MCF 10A (cell line): ENCODE results near the gene HS6ST1. TPM values are rescaled to one million over a fixed set of nuclear protein-coding genes. Genes with fewer than 3 reads are reported as not detected.

Source experiments
- BruUV-seq: library from RNA; stranded (reverse); fragments of 400-500 nt; replicated peaks from 2 replicates; lab custom pipeline; 2021; lab: Mats Ljungman, UMichigan
- CTCF ChIA-PET: fragments of 300-600 bp; sonication (Branson Sonifier 250); formaldehyde crosslinking; extraction: SDS; loops from one replicate; lab custom pipeline; 2021; ENCODE audit warnings: antibody characterized with exemption, inconsistent platforms; lab: Yijun Ruan, JAX
- POLR2A ChIA-PET: fragments of 300-600, 350-650 bp; sonication (Branson Sonifier 250); formaldehyde crosslinking; extraction: SDS; loops from one replicate; lab custom pipeline; 2020; ENCODE audit warnings: antibody characterized with exemption, inconsistent platforms; lab: Yijun Ruan, JAX
- DNase-seq: peaks from one replicate; pipeline ENCODE4 v3.0.0-alpha.2; 2018; ENCODE audit not compliant: unreplicated experiment
- H3K27ac Mint-ChIP-seq: one replicate; pipeline ENCODE4 v1.8.0; 2022; ENCODE audit warnings: mild to moderate bottlenecking, low read depth, mixed read lengths; ENCODE audit not compliant: unreplicated experiment
- H3K27me3 Mint-ChIP-seq: one replicate; pipeline ENCODE4 v1.8.0; 2022; ENCODE audit warnings: mixed read lengths; ENCODE audit not compliant: insufficient read depth, unreplicated experiment
- H3K36me3 Mint-ChIP-seq: one replicate; pipeline ENCODE4 v1.8.0; 2022; ENCODE audit warnings: mild to moderate bottlenecking, moderate library complexity, mixed read lengths; ENCODE audit not compliant: insufficient read depth, unreplicated experiment
- H3K4me1 Mint-ChIP-seq: one replicate; pipeline ENCODE4 v1.8.0; 2022; ENCODE audit warnings: mixed read lengths; ENCODE audit not compliant: insufficient read depth, unreplicated experiment
- H3K4me3 Mint-ChIP-seq: one replicate; pipeline ENCODE4 v1.8.0; 2022; ENCODE audit warnings: mild to moderate bottlenecking, moderate library complexity, mixed read lengths; ENCODE audit not compliant: unreplicated experiment
- H3K9me3 Mint-ChIP-seq: one replicate; pipeline ENCODE4 v1.8.0; 2022; ENCODE audit warnings: mixed read lengths; ENCODE audit not compliant: unreplicated experiment
- intact Hi-C: fragments of 100-400 bp; cut with micrococcal nuclease; formaldehyde crosslinking; loops from 2 replicates; pipeline ENCODE4 v1.14.1; 2022
- total RNA-seq: library from RNA; stranded (reverse); gene quantifications from 2 replicates; pipeline ENCODE4 v1.2.3, GENCODE V29; 2022
- TF ChIP-seq, protein P1 (sequence below): fragments of 200-600 bp; IDR thresholded peaks from one replicate; pipeline ENCODE4 v1.8.0; 2022; ENCODE audit warnings: antibody characterized with exemption, mild to moderate bottlenecking; ENCODE audit not compliant: unreplicated experiment

HS6ST1 gene
- total RNA-seq, 1 experiment from 2014 or later = 9.6 TPM

- no peak overlapping the region for H3K4me3 Mint-ChIP-seq
- no TSS peak for BruUV-seq
- peaks cover 9% of the 10 kb centered on the region for H3K36me3 Mint-ChIP-seq
- H3K27ac Mint-ChIP-seq = no peak overlapping the region
- peaks cover 5% of the 10 kb centered on the region for H3K9me3 Mint-ChIP-seq
- DNase-seq = no peak
- ChIA-PET POLR2A (no interaction called here), CTCF (interaction anchor here (0.7 kb wide), 1 partner anchor 27 kb away, joined by 4 read pairs; no protein-coding TSS in a partner anchor)
- TF ChIP-seq, protein P1, sequence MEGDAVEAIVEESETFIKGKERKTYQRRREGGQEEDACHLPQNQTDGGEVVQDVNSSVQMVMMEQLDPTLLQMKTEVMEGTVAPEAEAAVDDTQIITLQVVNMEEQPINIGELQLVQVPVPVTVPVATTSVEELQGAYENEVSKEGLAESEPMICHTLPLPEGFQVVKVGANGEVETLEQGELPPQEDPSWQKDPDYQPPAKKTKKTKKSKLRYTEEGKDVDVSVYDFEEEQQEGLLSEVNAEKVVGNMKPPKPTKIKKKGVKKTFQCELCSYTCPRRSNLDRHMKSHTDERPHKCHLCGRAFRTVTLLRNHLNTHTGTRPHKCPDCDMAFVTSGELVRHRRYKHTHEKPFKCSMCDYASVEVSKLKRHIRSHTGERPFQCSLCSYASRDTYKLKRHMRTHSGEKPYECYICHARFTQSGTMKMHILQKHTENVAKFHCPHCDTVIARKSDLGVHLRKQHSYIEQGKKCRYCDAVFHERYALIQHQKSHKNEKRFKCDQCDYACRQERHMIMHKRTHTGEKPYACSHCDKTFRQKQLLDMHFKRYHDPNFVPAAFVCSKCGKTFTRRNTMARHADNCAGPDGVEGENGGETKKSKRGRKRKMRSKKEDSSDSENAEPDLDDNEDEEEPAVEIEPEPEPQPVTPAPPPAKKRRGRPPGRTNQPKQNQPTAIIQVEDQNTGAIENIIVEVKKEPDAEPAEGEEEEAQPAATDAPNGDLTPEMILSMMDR = no peak
- H3K27me3 Mint-ChIP-seq = no peaks in the 10 kb centered on the region
- intact Hi-C loops = no loop called here
- H3K4me1 Mint-ChIP-seq = no peaks in the 10 kb centered on the region
Measured at GRCh38 chr2:128277961-128278681, 40.5 kb downstream of the HS6ST1 start.

- intact Hi-C loops = no loop called here
- BruUV-seq = no TSS peak
- TF ChIP-seq, protein P1 = no peak
- ChIA-PET CTCF (no interaction called here), POLR2A (no interaction called here)
- no peaks in the 10 kb centered on the region for H3K27me3 Mint-ChIP-seq
- H3K4me3 Mint-ChIP-seq = no peak overlapping the region
- H3K36me3 Mint-ChIP-seq = peaks cover 8% of the 10 kb centered on the region
- H3K4me1 Mint-ChIP-seq = no peaks in the 10 kb centered on the region
- DNase-seq = no peak
- H3K9me3 Mint-ChIP-seq = peaks cover 5% of the 10 kb centered on the region
- no peak overlapping the region for H3K27ac Mint-ChIP-seq
Measured at GRCh38 chr2:128276878-128277675, 41.6 kb downstream of the HS6ST1 start.

- ChIA-PET POLR2A (no interaction called here), CTCF (no interaction called here)
- Mint-ChIP-seq H3K36me3 (peaks cover 8% of the 10 kb centered on the region), H3K27ac (no peak overlapping the region), H3K4me3 (no peak overlapping the region), H3K27me3 (no peaks in the 10 kb centered on the region), H3K9me3 (peaks cover 5% of the 10 kb centered on the region), H3K4me1 (no peaks in the 10 kb centered on the region)
- BruUV-seq = no TSS peak
- DNase-seq = no peak
- TF ChIP-seq, protein P1 = no peak
- intact Hi-C loops = no loop called here
Measured at GRCh38 chr2:128275498-128276045, 43.1 kb downstream of the HS6ST1 start.

GRCh38 chr2:128274218-128274617 is 44.5 kb downstream of the HS6ST1 start:
- POLR2A ChIA-PET = no interaction called here
- intact Hi-C loops = no loop called here
- Mint-ChIP-seq H3K4me1 (no peaks in the 10 kb centered on the region), H3K9me3 (peaks cover 5% of the 10 kb centered on the region), H3K36me3 (peaks cover 14% of the 10 kb centered on the region), H3K4me3 (no peak overlapping the region), H3K27ac (no peak overlapping the region), H3K27me3 (no peaks in the 10 kb centered on the region)
- DNase-seq = no peak
- TF ChIP-seq, protein P1 = no peak
- CTCF ChIA-PET = interaction anchor here (0.6 kb wide), 1 partner anchor 32 kb away, joined by 3 read pairs; no protein-coding TSS in a partner anchor
- BruUV-seq = no TSS peak
